H9 (cell line): ENCODE results near the gene TRAIP. TPM values are rescaled to one million over a fixed set of nuclear protein-coding genes. Genes with fewer than 3 reads are reported as not detected.

Source experiments
- DNase-seq: peaks from one replicate; pipeline ENCODE4 v3.0.0-alpha.2; 2017
- H2AFZ ChIP-seq: one replicate; pipeline ENCODE4 v1.6.1; 2013; ENCODE audit warnings: mild to moderate bottlenecking, low read length, control low read depth, moderate library complexity
- H2AK5ac ChIP-seq: 2 replicates; pipeline ENCODE4 v1.6.1; 2013; ENCODE audit warnings: low read length, control low read depth, mixed read lengths; ENCODE audit not compliant: insufficient read length
- H2BK120ac ChIP-seq: one replicate; pipeline ENCODE4 v1.6.1; 2013; ENCODE audit warnings: low read depth, mild to moderate bottlenecking, low read length, control low read depth, inconsistent platforms; ENCODE audit not compliant: poor library complexity, severe bottlenecking
- H2BK12ac ChIP-seq: 2 replicates; pipeline ENCODE4 v1.6.1; 2013; ENCODE audit warnings: low read length, control low read depth, mixed read lengths, low read depth; ENCODE audit not compliant: insufficient read length
- H2BK15ac ChIP-seq: 2 replicates; pipeline ENCODE4 v1.6.1; 2013; ENCODE audit warnings: low read depth, low read length, control low read depth
- H2BK20ac ChIP-seq: one replicate; pipeline ENCODE4 v1.6.1; 2013; ENCODE audit warnings: low read depth, mild to moderate bottlenecking, low read length, control low read depth, inconsistent platforms; ENCODE audit not compliant: poor library complexity, severe bottlenecking
- H2BK5ac ChIP-seq: 2 replicates; pipeline ENCODE4 v1.6.1; 2013; ENCODE audit warnings: low read length, control low read depth, mixed read lengths; ENCODE audit not compliant: insufficient read length
- H3K14ac ChIP-seq: 2 replicates; pipeline ENCODE4 v1.6.1; 2013; ENCODE audit warnings: low read length, control low read depth; ENCODE audit not compliant: insufficient read depth
- H3K18ac ChIP-seq: 2 replicates; pipeline ENCODE4 v1.6.1; 2013; ENCODE audit warnings: low read depth, mild to moderate bottlenecking, mixed read lengths, low read length, control low read depth; ENCODE audit not compliant: insufficient read length
- H3K23ac ChIP-seq: 2 replicates; pipeline ENCODE4 v1.6.1; 2013; ENCODE audit warnings: low read length, control low read depth, mixed read lengths, low read depth; ENCODE audit not compliant: insufficient read length
- H3K23me2 ChIP-seq: 2 replicates; pipeline ENCODE4 v1.6.1; 2013; ENCODE audit warnings: low read depth, mild to moderate bottlenecking, mixed read lengths, low read length, control low read depth; ENCODE audit not compliant: insufficient read length, poor library complexity, severe bottlenecking
- H3K27ac ChIP-seq: 2 replicates; pipeline ENCODE4 v1.5.1; 2013; ENCODE audit warnings: low read length, control low read depth, mixed read lengths, low read depth; ENCODE audit not compliant: insufficient read length
- H3K27me3 ChIP-seq: 2 replicates; pipeline ENCODE4 v1.6.1; 2013; ENCODE audit warnings: low read length, control low read depth, inconsistent platforms; ENCODE audit not compliant: insufficient read depth
- H3K4ac ChIP-seq: 2 replicates; pipeline ENCODE4 v1.6.1; 2013; ENCODE audit warnings: low read depth, mild to moderate bottlenecking, control low read depth, inconsistent platforms, low read length, moderate library complexity
- H3K4me1 ChIP-seq: 2 replicates; pipeline ENCODE4 v1.6.1; 2013; ENCODE audit warnings: low read length, control low read depth, inconsistent platforms; ENCODE audit not compliant: insufficient read depth
- H3K4me2 ChIP-seq: 2 replicates; pipeline ENCODE4 v1.6.1; 2013; ENCODE audit warnings: low read length, control low read depth, mixed read lengths; ENCODE audit not compliant: insufficient read length, insufficient read depth
- H3K56ac ChIP-seq: 2 replicates; pipeline ENCODE4 v1.6.1; 2013; ENCODE audit warnings: low read depth, mild to moderate bottlenecking, mixed read lengths, low read length, control low read depth; ENCODE audit not compliant: insufficient read length
- H3K79me1 ChIP-seq: 2 replicates; pipeline ENCODE4 v1.6.1; 2013; ENCODE audit warnings: low read depth, mild to moderate bottlenecking, moderate library complexity, low read length, control low read depth, inconsistent platforms; ENCODE audit not compliant: insufficient read depth, poor library complexity, severe bottlenecking
- H3K79me2 ChIP-seq: 2 replicates; pipeline ENCODE4 v1.6.1; 2013; ENCODE audit warnings: low read length, control low read depth, inconsistent platforms; ENCODE audit not compliant: insufficient read depth
- H3K9ac ChIP-seq: 2 replicates; pipeline ENCODE4 v1.6.1; 2013; ENCODE audit warnings: low read length, control low read depth, mixed read lengths; ENCODE audit not compliant: insufficient read length; ENCODE audit errors: extremely low read depth
- H3K9me3 ChIP-seq: one replicate; pipeline ENCODE4 v1.6.1; 2013; ENCODE audit warnings: low read depth, low read length, inconsistent platforms; ENCODE audit not compliant: control insufficient read depth
- H3T11ph ChIP-seq: one replicate; pipeline ENCODE4 v1.6.1; 2013; ENCODE audit warnings: mild to moderate bottlenecking, low read length, control low read depth, inconsistent platforms
- H4K20me1 ChIP-seq: one replicate; pipeline ENCODE4 v1.6.1; 2013; ENCODE audit not compliant: control insufficient read depth, insufficient read length, insufficient read depth
- H4K5ac ChIP-seq: 2 replicates; pipeline ENCODE4 v1.6.1; 2013; ENCODE audit warnings: low read depth, mild to moderate bottlenecking, mixed read lengths, low read length, control low read depth; ENCODE audit not compliant: insufficient read length
- H4K8ac ChIP-seq: replicated peaks from 2 replicates; pipeline ENCODE4 v1.6.1; 2013; ENCODE audit warnings: low read length, control low read depth, mixed read lengths, low read depth; ENCODE audit not compliant: insufficient read length
- H4K91ac ChIP-seq: 2 replicates; pipeline ENCODE4 v1.6.1; 2013; ENCODE audit warnings: low read depth, mild to moderate bottlenecking, moderate library complexity, mixed read lengths, low read length, control low read depth; ENCODE audit not compliant: insufficient read length
- H3K27ac Mint-ChIP-seq, 3 experiments: 2 replicates in 2 of 3; 3 replicates in 1 of 3; pipeline ENCODE4 v1.8.0; 2020 to 2021; ENCODE audit warnings: mixed read lengths in 3 of 3, mild to moderate bottlenecking in 1 of 3, moderate library complexity in 1 of 3
- H3K27me3 Mint-ChIP-seq: 2 replicates; pipeline ENCODE4 v1.8.0; 2021; ENCODE audit warnings: low read depth, mild to moderate bottlenecking, moderate library complexity, mixed read lengths
- H3K36me3 Mint-ChIP-seq, 3 experiments: 2 replicates in 2 of 3; 3 replicates in 1 of 3; pipeline ENCODE4 v1.8.0; 2020 to 2021; ENCODE audit warnings: low read depth in 3 of 3, mixed read lengths in 3 of 3; ENCODE audit not compliant: insufficient read depth in 1 of 3
- H3K4me1 Mint-ChIP-seq, 2 experiments: 2 replicates each; pipeline ENCODE4 v1.8.0; 2020; ENCODE audit warnings: mixed read lengths in 2 of 2
- H3K4me3 Mint-ChIP-seq, 2 experiments: 2 replicates in 1 of 2; 3 replicates in 1 of 2; pipeline ENCODE4 v1.8.0; 2020 to 2021; ENCODE audit warnings: mild to moderate bottlenecking in 2 of 2, mixed read lengths in 2 of 2, moderate library complexity in 1 of 2
- H3K9me3 Mint-ChIP-seq, 2 experiments: 2 replicates in 1 of 2; 3 replicates in 1 of 2; pipeline ENCODE4 v1.8.0; 2020; ENCODE audit warnings: mild to moderate bottlenecking in 2 of 2, mixed read lengths in 2 of 2, moderate library complexity in 1 of 2
- CTCF ChIP-seq: fragments of 200-600 bp; sonication (generic); conservative IDR thresholded peaks from 3 replicates; pipeline ENCODE4 v1.8.0; 2021; ENCODE audit warnings: antibody characterized with exemption, mild to moderate bottlenecking
- WGBS: extraction: QIAGEN DNeasy Blood & Tissue Kit; methylation state at CpG from one replicate; pipeline ENCODE4 v1.1.7; 2013; ENCODE audit warnings: missing lambda C conversion rate, low lambda C conversion rate, mixed read lengths; ENCODE audit not compliant: insufficient read length; ENCODE audit errors: extremely low coverage; 5-methylcytosine and 5-hydroxymethylcytosine counted together
- total RNA-seq: library from RNA; stranded (reverse); gene quantifications from 2 replicates; pipeline ENCODE4 v1.2.1, GENCODE V29; 2021

The TRAIP gene
- total RNA-seq, 1 experiment from 2014 or later = 36.7 TPM

- Mint-ChIP-seq H3K36me3 (no peaks in the 10 kb centered on the region), H3K4me3 (no peak overlapping the region), H3K9me3 (no peaks in the 10 kb centered on the region), H3K4me1 (peaks cover 3 to 13% of the 10 kb centered on the region in 2 experiments; a peak in 3 of 4 replicates), H3K27ac (no peak overlapping the region), H3K27me3 (peaks cover 8% of the 10 kb centered on the region)
- H2BK12ac ChIP-seq = no peak overlapping the region
- no peak overlapping the region for H3K18ac ChIP-seq
- H2BK20ac ChIP-seq = no peak overlapping the region
- no peak overlapping the region for H3K9ac ChIP-seq
- H3T11ph ChIP-seq = no peak overlapping the region
- no peak overlapping the region for H2BK120ac ChIP-seq
- TF ChIP-seq CTCF = no peak
- DNase-seq = no peak
- H3K56ac ChIP-seq = no peak overlapping the region
- no peaks in the 10 kb centered on the region for H3K79me2 ChIP-seq
- H3K23ac ChIP-seq = no peak overlapping the region
- H3K79me1 ChIP-seq = no peaks in the 10 kb centered on the region
- no peaks in the 10 kb centered on the region for H3K4me1 ChIP-seq
- no peak overlapping the region for H3K4me2 ChIP-seq
- no peak overlapping the region for H4K91ac ChIP-seq
- H3K23me2 ChIP-seq = no peaks in the 10 kb centered on the region
- no peak overlapping the region for H2BK15ac ChIP-seq
- no peak overlapping the region for H3K27ac ChIP-seq
- no peaks in the 10 kb centered on the region; the same call in none of the 2 replicates for H3K27me3 ChIP-seq
- WGBS = no CpG with 5 or more reads among the region's 10 CpGs
- no peak overlapping the region for H3K14ac ChIP-seq
- no peaks in the 10 kb centered on the region for H4K20me1 ChIP-seq
- H2BK5ac ChIP-seq = no peak overlapping the region
- no peak overlapping the region for H4K8ac ChIP-seq
- no peak overlapping the region for H3K4ac ChIP-seq
- no peak overlapping the region for H2AK5ac ChIP-seq
- no peak overlapping the region for H2AFZ ChIP-seq
- no peaks in the 10 kb centered on the region for H3K9me3 ChIP-seq
- H4K5ac ChIP-seq = no peak overlapping the region
Observed at GRCh38 chr3:49792371-49793150, 63.8 kb downstream of the TRAIP start.
